Measurements from ENCODE around the gene SSBP3.
A peak's percentile ranks its signal among the peaks of the same experiment; 100 is the strongest.

The SSBP3 gene

DNA sequence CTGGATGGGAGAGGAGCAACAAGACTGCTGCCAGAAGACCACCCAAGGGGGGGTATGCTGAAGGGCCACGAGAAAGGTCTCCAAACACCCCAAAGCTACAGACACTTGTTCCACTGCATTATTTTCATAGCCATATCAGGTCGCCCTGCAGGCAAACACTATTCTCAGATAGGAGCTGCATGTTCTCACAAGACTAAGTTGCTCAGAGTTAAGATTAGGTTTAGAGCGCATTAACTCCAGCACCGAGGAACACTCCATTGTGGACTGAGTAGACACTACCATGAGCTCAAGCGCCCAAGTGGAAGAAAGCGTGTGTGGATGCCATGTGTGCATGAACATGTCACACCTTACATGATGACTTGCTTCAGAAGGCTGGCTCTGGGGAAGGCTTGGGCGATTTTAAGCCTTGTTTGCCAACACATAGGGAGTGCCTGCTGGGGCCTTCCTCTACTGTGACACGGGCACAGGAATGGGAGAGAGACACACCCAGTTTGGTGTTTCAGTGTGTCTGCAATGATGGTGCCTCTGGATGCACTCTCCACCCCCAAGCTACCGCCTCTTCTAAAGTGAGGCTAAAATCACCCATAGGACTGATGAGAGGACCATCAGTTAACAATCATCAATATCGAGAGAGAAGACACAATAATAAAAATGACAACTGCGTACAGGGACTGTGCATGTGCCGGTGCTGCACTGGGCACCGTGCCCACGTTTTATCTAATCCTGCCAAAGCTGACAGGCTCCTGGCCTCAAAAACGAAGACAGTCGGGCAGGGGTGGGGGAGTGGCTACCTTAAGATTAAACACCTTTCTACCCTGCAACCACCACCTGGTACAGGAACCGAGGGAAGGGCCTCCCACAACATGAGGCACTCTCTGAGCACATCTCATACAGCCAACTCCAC lies 34.9 kb downstream of the SSBP3 start:
- no peak for DNase-seq (ENCODE audit: low spot score)

DNA sequence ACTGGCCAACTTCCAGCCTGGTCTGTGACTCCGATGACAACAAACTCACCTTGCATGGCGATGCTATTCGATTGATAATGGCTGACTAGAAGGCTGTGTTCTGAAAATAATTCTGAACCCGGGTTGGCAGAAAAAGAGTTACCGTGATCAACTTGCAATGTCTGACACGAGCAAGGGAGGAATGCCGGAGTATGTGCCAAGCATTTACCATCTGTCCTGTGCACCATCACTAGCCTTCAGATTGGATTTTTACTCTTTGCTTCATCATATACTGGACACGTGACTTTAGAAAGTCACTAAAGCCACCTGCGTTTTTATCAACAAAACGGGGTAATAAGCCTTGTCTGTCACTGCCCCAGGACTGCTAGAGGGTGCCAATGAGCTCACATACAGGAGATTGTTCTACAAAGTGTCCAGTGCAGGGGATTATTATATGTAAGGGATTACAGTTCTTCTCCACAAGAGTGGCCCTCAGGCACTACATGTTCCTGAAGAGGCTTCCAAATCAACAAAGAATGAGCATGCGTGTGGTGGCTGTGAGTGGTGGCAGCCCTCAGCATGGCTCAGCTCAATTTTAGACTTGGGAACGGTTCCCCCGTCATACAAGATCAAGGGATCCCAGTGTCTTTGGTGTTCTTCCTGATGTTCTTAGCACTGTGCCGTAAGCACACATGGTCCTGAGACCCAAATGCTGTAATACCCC lies 35.8 kb downstream of the SSBP3 start:
- no peak for DNase-seq (ENCODE audit: low spot score)

DNA sequence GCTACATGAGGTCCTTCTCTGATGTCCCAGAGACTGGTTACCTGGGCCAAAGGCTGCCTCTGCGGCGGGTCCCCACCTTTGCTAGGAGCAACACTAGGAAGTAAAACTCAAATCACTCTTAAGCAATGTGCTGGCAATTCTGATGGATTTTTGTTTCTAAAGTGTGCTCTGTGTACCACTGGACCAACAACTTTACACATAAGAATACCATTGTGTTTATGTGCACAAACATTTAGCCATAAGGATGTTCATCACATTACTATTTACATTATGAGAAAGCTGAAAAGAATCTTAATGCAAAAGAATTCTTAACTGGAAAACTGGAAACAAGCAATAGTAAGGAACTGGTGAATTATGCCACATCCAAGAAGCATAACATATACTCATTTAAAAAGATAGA lies 38.6 kb downstream of the SSBP3 start:
- no peak for DNase-seq (ENCODE audit: low spot score)

DNA sequence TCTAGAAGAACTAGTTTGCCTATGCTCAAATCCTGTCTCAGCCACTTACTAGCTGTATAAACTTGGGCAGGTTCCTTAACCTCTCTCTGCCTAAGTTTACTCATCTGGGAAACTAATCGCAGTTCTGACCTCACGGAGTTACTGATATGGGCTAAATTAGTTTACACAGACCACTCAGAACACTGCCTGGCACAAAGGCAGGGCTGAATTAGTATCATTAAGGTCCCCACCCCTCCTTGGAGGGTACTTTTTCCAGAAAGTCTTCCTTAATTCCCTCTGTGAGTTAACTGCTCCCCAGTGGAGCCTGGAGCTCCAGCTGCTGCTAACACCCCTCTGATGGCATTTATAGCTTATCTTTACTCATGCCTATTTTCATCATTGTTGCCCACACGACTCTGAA lies 40.3 kb downstream of the SSBP3 start:
- no peak for DNase-seq (ENCODE audit: low spot score)

DNA sequence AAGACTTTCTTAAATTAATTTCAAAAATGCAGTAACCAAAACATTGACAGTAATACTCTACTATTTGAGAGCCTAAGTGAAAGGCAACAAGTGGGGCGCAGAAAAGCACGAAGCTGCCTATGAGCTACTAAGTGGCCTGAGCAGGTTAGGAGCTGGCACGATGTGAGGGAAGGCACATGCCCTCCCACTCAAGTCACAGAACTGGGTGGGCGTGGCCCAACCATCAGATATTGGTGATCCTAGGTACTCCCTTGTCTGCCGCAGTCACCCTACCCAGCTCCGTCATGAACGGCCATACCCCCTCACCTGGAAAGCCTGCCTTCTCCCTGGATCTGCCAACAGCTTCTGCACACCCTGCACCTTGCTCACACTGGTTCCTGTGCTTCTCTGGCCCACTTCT lies 40.8 kb downstream of the SSBP3 start:
- DNase-seq (ENCODE audit: low spot score): no peak

DNA sequence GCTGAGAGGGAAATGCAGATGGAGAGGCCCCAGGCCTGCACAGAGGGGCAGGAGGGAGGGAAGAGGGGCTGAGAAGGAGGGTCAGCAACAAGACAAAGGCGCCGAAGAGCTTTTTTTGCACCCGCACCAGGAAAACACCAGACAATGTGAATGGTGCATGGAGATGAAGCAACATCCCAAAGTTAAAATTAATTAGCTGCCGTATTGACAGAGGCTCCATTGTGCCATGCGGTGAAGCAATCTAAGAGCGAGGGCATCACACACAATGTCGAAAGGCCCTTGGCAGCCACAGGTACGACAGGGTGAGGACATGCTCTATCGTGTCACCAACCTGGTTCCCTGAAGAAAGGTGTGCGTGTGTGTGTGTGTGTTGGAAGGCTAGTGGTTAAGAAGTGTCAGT lies 41.2 kb downstream of the SSBP3 start:
- no peak for DNase-seq (ENCODE audit: low spot score)

DNA sequence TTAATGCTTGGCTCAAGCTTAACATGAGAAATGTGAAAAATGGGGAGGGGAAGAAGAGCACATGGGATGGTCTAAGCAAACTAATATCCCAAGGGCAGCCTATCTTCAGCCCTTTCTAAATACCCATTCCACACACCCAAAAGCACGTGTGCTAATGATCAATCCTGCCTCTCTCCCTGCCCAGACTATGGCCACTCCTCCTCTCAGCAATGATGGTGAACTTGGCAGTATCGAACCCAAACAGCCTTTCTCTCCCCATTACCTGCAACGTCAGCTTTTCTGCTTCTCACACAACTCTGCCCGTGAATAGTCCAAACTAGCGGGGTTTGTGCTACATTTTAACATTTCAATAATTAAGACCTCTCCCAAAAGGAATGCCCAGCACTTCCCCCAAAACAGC lies 41.6 kb downstream of the SSBP3 start:
- no peak for DNase-seq (ENCODE audit: low spot score)

DNA sequence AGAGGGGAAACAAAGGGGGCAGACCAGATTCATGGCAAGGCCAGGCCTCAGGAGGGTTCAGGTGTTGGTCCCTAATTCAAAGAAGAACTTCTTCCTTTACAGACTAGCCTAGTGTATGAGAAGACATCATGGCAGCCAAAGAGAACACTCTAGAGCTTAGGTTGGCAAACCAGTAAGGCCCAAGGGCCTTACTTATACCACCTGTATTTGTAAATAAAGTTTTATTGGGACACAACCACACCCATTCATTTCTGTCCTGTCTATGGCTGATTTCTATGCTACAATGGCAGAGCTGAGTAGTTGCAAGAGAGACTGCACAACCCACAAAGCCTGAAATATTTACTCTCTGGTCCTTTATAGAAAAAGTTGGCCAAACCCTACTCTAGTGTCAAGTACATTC lies 42.3 kb downstream of the SSBP3 start:
- no peak for DNase-seq (ENCODE audit: low spot score)

DNA sequence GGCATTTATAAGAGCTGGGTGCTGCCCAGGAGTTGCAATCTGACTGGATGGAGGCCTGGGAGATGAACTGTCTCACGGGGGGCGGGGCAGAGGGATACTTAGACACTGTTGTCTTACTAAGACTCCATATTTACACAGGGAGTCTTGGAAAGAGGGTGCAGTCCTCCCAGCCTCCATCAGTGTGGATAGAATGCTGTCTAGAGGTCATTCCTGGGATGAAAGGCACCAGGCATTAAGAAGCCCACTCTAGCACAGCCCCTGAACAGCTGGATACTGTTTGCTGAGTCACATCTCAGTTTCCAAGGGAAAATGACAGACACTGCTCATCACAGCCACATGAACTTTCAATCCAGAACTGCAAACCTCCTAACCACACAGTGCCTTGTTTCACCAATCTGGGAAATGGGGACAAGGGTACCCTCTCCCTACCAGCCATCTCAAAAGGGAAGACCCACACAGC lies 43.3 kb downstream of the SSBP3 start:
- DNase-seq (ENCODE audit: low spot score): no peak

DNA sequence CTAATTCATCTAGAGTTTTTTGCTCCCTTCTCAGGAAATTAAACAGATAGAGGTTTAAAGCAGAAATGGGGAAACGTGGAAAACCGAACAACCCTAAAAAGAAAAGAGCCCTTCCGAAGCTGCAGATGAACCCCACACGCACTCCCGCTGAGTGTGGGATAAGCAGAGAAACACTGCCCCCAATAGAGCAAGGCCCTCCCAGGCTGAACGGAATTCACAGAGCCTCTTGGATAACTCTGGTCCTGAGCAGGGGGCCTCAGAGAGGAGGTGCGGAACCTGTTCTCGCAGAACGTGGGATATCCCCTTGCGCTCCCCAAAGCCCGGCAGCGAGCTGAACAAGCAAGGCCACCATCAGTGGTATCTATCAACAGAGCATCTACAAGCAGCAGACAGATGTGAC lies 44.9 kb downstream of the SSBP3 start:
- no peak for DNase-seq (ENCODE audit: low spot score)

DNA sequence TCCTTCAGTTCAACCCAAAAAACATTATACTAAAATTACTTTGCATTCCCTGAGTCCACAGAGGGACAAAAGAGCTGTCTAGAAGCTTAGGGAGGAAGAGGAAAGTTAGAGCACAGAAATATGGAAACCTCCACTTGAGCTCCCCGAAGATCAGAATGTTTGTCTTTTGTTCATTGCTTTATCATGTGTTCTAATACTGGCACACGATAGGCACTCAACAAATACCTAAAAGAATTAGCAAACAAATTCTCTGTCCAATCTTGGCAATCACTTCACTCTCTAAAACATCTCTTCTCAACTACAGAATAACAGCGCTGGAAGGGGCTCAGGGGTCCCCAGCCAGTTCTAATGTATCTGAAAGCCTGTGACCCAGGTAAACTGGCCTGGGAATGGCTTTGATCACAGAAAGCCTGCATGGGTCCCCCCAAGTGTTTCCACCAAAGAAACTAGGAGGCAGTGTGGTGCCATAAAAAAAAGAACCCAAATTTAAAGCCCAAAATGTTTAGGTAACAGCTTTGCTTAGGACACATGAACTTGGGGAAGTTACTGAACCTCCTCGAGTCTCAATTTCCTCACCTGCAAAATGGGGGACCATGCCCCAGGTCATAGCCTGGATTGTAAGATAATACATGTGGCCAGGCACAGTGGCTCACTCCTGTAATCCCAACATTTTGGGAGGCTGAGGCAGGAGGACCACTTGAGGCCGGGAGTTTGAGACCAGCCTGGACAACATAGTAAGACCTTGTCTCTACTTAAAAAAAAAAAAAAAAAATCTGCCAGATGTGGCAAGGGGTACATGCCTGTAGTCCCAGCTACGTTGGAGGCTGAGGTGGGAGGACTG lies 45.8 kb downstream of the SSBP3 start:
- DNase-seq (ENCODE audit: low spot score): no peak

DNA sequence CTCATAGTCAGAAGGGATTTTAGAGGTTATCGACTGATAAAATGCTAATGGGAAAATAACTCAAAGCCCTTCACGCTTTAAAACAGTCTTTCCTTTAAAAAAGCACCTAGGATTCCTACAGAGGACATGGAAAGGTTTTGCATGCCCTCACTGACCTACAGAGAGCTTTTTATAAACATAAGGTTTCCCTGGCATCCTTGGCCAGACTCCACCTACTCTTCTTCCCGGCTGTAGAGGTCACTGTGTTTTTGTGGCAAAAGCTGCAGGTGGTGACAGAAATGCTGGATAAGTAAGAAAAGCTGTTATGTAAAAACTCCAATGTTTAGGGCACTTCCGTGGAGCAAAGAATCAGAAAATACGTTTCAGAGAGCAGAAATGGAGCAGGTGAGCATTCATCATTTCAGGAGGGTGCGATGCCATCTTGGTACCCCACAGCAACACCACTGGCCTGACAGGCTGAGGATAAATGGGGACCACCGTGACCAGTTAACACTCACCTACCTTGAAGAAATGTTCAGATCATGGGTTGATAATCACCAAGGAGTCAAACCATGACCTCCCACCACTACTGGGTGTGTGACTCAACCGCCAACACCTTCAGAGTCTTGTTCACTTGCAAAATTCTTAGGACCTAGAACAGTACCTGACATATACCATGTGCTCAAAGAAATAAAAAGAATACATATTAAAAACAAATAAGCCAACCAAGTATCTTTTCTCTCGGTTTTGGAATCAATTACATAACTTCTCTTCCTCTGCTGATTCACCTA lies 46.6 kb downstream of the SSBP3 start:
- no peak for DNase-seq (ENCODE audit: low spot score)

DNA sequence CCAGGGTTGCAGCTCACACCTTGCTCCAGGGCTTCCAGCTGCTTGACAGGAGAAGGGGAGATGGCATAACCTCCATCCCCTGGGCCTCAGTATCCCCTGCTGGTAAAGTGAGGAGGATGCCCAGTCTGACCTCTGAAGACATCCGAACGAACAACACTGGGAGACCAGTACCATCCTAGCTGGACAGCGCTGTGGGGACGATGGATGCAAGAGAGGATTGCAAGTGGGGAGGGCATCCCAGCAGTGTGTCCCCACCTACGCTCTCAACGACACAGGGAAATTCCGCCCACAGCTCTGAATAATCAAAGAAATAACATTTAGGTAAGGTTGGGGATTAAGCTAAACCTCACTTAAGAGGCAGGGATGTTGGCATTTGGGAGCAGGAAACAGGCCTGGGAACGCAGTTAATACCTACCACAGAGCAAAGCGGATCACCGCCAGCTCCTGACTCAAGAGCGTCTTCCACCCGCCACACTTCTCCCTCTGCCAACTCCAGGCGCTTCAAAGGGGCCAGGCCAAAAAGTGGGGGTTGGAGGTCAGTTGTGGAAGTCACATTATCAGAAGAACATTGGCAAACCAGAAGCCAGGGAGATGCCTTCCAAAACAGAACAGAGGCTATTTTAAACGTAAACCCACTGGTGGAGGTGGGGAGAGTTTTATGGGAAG lies 47.6 kb downstream of the SSBP3 start:
- DNase-seq (ENCODE audit: low spot score): no peak

DNA sequence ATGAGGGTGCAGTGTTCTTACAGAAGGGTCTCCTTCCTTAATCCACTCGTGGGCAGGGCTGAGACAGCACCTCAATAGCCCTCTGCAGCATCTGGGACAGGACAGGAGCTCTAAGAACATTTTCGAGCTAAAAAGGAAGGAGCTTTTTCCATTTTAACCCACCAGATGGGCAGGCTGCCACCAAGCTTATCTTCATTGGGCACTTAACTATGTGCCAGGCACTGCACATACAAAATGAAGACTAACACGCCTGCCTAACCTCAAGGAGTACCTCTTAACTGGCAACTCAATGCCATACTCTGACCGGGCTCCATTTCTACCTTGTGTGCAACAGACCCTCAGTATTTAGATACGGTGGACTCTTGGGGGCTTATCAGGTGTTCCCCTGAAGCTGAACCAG lies 48.2 kb downstream of the SSBP3 start:
- DNase-seq (ENCODE audit: low spot score): no peak

DNA sequence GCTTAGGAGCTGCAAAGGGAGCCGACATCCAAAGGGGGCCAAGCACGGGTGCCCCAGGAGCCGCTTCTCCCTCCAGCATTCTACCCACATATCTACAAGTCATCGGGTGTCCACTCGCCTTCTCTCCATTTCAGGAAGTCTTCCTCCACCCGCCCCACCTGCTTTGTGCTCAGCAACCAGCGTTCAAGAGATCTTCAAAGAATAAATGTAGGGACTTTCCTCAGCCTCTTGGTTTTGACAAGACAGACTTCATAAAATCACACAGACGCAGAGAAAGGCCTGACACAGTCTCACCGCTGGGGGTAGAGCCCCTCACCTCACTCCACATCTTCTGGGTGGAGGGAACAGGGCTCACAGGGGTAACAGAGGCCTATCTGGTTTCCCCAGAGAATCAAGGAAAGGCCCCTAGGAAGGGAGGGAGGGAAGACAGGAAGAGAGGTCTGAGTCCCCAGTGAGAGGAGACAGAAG lies 49.5 kb downstream of the SSBP3 start:
- peak; percentile 16 for DNase-seq (ENCODE audit: low spot score)

DNA sequence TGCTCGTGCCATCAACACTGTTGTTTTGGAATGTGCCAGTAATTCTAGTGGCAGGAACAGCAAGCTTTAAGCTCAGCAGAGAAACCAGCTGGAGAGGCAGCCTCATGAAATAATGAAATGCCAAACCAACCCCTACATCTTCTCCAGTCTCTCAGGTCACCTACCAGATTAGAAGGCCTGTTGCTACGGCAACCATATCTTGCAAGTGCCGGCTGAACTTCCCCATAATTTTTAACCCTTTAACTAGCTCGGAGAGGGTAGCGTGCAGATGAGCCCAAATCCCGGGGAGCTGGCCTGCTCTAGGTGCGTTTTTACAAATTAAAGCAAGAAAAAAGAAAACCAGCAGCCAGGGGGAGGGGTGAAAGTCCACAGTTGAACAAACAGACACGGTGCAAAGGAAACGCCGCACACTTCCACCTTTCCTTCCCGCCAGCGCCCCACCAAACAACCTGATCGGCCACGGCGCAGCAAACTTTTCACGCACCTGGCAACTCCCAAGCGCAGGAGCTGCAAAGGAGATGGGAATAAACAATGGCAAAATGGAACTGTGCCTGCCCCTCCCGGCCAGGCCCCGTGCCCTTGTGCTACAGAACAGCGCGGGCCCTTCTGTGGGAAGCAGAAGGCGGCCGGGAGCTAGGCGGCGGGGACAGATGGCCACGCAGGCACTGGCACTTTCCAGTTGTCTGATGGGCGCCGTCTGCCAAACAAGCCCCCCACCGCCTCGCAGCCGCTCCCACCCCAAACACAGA lies 50.1 kb downstream of the SSBP3 start:
- no peak for DNase-seq (ENCODE audit: low spot score)

DNA sequence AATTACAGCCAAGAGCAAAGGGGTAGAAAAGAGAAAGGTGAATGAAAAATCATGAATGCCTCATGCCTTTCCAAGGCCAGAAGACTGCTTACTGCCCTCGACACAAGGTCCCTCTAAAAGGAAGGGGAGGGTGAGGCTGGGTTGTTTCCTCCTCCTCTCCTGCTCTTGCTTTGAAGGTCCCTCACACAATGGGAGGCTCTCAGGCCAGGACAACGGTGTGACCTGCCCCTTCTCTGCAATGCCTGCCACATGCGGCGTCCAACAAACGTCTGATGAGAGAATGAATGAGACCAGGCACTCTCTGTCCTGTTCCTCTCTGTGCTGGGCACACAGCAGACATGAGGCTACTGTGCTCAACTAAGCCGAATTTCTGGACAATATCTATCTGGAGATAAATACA lies 51.3 kb downstream of the SSBP3 start:
- DNase-seq (ENCODE audit: low spot score): no peak

DNA sequence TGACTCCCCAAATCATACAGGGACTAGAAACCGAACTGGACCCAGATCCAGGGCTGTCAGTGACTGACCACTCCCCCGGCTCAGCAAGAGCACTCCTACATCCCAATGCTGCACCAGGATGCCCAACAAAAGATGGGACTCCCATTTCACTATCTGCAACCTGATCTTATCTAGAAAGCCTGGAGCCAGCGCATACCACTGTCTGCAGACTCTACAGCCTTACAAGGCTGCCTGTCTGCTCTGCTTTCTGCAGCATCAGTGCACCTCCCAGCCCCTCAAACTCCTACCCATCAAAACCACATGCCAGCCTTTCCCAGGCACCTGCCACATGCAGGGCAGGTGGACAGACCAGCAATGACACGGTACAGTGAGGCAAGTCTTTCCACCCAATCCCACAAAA lies 52.2 kb downstream of the SSBP3 start:
- no peak for DNase-seq (ENCODE audit: low spot score)

DNA sequence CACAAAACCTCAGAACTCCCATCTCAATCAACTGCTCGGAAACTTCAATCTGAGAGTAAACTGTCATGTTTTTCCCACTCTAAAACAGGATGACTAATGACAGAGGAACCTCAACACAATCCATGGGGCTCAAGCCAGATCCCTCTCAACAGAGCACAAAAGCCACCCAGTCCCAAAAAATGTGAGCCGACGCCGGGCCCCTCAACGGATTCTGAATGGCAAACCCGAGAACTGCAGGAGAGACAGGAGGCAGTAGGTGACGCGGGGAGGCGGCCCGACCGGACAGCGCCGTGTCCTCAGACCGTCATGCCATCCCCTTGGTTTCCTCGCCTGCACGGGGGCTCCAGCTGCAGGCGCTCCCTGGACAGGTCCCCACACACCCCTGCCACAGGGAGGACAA lies 53.4 kb downstream of the SSBP3 start:
- no peak for DNase-seq (ENCODE audit: low spot score)

DNA sequence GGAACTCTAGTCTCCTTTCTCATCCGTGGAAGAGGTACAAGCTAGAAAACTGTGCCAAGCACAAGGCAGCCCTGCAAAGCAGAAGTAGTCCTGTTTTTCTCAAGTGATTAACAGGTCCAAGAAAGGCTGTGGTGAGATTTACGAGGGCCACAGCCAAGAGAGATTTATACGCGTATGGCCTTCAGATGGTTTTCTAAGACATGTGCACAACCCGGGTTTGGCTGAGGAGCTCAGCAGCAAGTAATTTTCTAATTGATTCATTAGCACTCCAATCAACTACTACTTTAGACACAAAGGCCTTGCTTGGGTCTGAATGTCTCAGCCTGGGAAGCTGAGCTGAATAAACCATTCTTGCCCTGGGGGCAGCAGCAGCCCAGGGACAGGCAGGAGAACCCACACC lies 55.8 kb downstream of the SSBP3 start:
- no peak for DNase-seq (ENCODE audit: low spot score)

DNA sequence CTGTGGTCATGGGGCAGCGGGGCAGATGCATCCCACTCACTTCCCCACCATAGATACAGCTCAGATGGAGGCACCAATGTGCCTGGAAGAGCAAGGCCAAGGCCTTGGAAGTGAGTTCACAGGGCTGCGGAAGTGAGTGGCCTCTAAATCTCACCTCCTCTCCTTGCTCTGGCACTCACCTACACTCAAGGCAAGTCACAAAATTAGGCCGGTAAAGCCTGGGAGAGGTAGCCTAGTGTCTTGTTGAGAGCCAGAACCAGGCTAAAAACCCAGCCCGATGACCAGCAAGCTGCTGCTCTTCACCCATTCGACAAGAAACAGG lies 57.5 kb downstream of the SSBP3 start:
- DNase-seq (ENCODE audit: low spot score): no peak

Data from activated CD4-positive, alpha-beta T cell treated with anti-CD3 and anti-CD28 coated beads, Interleukin-2, Interleukin-4, amounts not matched to agents 100 ng/mL and 50 ng/mL, durations not matched to agents 16 hours and 8 hours (primary cell).